ENCODE measurements around the gene ZBTB3. TPM values are rescaled to one million over a fixed set of nuclear protein-coding genes. Genes with fewer than 3 reads are reported as not detected.
A peak's percentile ranks its signal among the peaks of the same experiment; 100 is the strongest.
"Not testable (repeated sequence)": the region's sequence is repeated elsewhere in the genome, so short reads cannot be mapped to it uniquely, and the experiment has no call there.

Gene ZBTB3
- total RNA-seq, 1 donor from 2014 or later: 11.2 TPM

DNA sequence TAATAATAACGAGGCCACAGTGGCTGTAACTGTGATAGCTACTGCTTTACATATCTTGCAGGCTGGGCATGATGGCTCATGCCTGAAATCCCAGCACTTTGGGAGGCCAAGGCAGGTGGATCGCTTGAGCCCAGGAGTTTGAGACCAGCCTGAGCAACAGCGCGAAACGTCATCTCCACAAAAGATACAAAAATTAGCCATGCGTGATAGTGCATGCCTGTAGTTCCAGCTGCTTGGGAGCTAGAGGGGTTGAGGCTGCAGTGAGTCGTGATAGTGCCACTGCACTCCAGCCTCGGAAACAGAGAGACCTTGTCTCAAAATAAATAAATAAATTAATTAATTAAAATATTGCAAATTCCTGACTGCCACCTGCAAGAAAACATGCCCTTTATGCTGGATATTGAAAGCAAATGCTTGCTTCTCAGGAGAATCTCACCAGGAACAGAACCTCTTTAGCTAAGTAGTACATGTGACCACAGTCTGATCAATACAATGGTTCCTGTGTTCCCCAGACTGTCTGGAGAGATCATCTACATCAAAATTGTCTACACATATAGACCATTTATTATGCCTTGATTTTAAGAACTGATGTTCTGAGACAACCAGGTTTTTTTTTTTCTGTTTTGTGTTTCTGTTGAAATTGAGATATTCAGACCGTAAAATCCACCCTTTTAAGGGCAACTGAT lies 6.3 kb downstream of the ZBTB3 start:
- Histone ChIP-seq H3K36me3 (ENCODE audit: insufficient read depth, low read length) (no peaks in the 10 kb centered on the region), H3K4me1 (ENCODE audit: insufficient read depth, low read length) (no peaks in the 10 kb centered on the region), H3K9me3 (ENCODE audit: insufficient read depth, low read depth, low read length) (no peaks in the 10 kb centered on the region), H4K20me1 (ENCODE audit: insufficient read depth, low read length) (no peaks in the 10 kb centered on the region), H3K9ac (ENCODE audit: low read length) (no peak overlapping the region), H3K4me3 (ENCODE audit: insufficient read depth, low read depth, low read length) (no peak overlapping the region), H3K27me3 (ENCODE audit: insufficient read depth, low read length) (no peaks in the 10 kb centered on the region), H3K79me2 (ENCODE audit: insufficient read depth, low read length) (peaks cover 9% of the 10 kb centered on the region), H3K4me2 (ENCODE audit: low read length) (no peak overlapping the region), H3K27ac (ENCODE audit: low read depth, low read length) (no peak overlapping the region), H2AFZ (ENCODE audit: low read depth, low read length) (no peak overlapping the region)
- Mint-ChIP-seq H3K4me1 (ENCODE audit: low read depth, unreplicated experiment) (peaks cover 7% of the 10 kb centered on the region), H3K36me3 (ENCODE audit: low read depth, unreplicated experiment) (no peaks in the 10 kb centered on the region), H3K27ac (ENCODE audit: unreplicated experiment) (no peak overlapping the region), H3K27me3 (ENCODE audit: low read depth, unreplicated experiment) (no peaks in the 10 kb centered on the region), H3K4me3 (ENCODE audit: unreplicated experiment) (peak overlapping the region; percentile 30), H3K9me3 (ENCODE audit: unreplicated experiment) (no peaks in the 10 kb centered on the region)
- DNase-seq (ENCODE audit: low read depth) (no peak), FAIRE-seq (no peak)
- no peak for TF ChIP-seq EZH2 (IDR thresholded peaks at IDR 0.05; ENCODE audit: insufficient read depth, low read length)
- TF ChIP-seq, protein P1, sequence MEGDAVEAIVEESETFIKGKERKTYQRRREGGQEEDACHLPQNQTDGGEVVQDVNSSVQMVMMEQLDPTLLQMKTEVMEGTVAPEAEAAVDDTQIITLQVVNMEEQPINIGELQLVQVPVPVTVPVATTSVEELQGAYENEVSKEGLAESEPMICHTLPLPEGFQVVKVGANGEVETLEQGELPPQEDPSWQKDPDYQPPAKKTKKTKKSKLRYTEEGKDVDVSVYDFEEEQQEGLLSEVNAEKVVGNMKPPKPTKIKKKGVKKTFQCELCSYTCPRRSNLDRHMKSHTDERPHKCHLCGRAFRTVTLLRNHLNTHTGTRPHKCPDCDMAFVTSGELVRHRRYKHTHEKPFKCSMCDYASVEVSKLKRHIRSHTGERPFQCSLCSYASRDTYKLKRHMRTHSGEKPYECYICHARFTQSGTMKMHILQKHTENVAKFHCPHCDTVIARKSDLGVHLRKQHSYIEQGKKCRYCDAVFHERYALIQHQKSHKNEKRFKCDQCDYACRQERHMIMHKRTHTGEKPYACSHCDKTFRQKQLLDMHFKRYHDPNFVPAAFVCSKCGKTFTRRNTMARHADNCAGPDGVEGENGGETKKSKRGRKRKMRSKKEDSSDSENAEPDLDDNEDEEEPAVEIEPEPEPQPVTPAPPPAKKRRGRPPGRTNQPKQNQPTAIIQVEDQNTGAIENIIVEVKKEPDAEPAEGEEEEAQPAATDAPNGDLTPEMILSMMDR (IDR thresholded peaks at IDR 0.05; ENCODE audit: insufficient read depth, low read depth, low read length): no peak

DNA sequence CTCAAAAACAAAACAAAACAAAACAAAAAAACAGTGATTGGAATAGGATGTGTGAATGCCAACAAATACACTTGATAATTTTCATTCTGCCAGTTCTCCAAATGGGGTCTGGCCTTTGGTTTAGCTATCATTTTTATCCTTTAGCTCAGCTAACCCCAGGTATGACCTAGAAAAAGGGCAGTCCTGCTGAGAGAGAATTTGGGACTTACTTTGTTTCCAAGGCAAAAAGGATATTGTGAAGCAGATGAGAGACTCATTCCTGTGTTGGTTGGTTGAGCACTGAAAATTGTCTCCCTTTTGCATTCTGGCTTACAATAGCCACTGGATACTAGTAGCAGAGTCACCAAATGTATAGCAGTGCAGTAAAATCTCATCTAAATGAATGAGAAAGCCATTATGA lies 16.8 kb downstream of the ZBTB3 start:
- TF ChIP-seq EZH2 (IDR thresholded peaks at IDR 0.05; ENCODE audit: insufficient read depth, low read length): no peak
- TF ChIP-seq, protein P1 (IDR thresholded peaks at IDR 0.05; ENCODE audit: insufficient read depth, low read depth, low read length): no peak
- H3K9ac ChIP-seq (ENCODE audit: low read length): no peak overlapping the region
- peaks cover 4% of the 10 kb centered on the region for H3K4me1 Mint-ChIP-seq (ENCODE audit: low read depth, unreplicated experiment)
- no peaks in the 10 kb centered on the region for H3K27me3 ChIP-seq (ENCODE audit: insufficient read depth, low read length)
- H3K4me1 ChIP-seq (ENCODE audit: insufficient read depth, low read length): no peaks in the 10 kb centered on the region
- H3K4me2 ChIP-seq (ENCODE audit: low read length): no peak overlapping the region
- H3K27ac ChIP-seq (ENCODE audit: low read depth, low read length): no peak overlapping the region
- peaks cover 25% of the 10 kb centered on the region for H3K36me3 ChIP-seq (ENCODE audit: insufficient read depth, low read length)
- H3K27me3 Mint-ChIP-seq (ENCODE audit: low read depth, unreplicated experiment): no peaks in the 10 kb centered on the region
- H2AFZ ChIP-seq (ENCODE audit: low read depth, low read length): no peak overlapping the region
- peaks cover 26% of the 10 kb centered on the region for H3K79me2 ChIP-seq (ENCODE audit: insufficient read depth, low read length)
- no peak overlapping the region for H3K4me3 ChIP-seq (ENCODE audit: insufficient read depth, low read depth, low read length)
- peaks cover 14% of the 10 kb centered on the region for H4K20me1 ChIP-seq (ENCODE audit: insufficient read depth, low read length)
- no peaks in the 10 kb centered on the region for H3K9me3 Mint-ChIP-seq (ENCODE audit: unreplicated experiment)
- H3K4me3 Mint-ChIP-seq (ENCODE audit: unreplicated experiment): no peak overlapping the region
- no peak overlapping the region for H3K27ac Mint-ChIP-seq (ENCODE audit: unreplicated experiment)
- FAIRE-seq (no peak), DNase-seq (ENCODE audit: low read depth) (no peak)
- H3K36me3 Mint-ChIP-seq (ENCODE audit: low read depth, unreplicated experiment): peaks cover 14% of the 10 kb centered on the region
- no peaks in the 10 kb centered on the region for H3K9me3 ChIP-seq (ENCODE audit: insufficient read depth, low read depth, low read length)

DNA sequence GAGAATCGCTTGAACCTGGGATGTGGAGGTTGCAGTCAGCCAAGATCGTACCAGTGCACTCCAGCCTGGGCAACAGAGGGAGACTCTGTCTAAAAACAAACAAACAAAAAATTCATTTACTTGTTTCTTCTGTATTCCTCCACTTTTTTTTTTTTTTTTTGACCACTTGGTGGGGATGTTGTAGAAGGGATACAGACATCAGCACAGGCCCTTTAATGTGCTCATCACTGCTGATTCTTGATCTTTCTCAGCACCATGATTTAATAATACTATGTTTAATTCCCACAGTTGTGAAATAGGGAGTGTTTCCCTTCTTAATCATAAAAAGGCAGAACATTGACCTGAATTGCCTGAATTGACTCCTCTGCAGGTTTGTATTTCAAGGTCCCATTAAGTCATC lies 21.1 kb downstream of the ZBTB3 start:
- no peak overlapping the region for H3K4me2 ChIP-seq (ENCODE audit: low read length)
- H3K27me3 ChIP-seq (ENCODE audit: insufficient read depth, low read length): no peaks in the 10 kb centered on the region
- TF ChIP-seq EZH2 (IDR thresholded peaks at IDR 0.05; ENCODE audit: insufficient read depth, low read length): no peak
- TF ChIP-seq, protein P1 (IDR thresholded peaks at IDR 0.05; ENCODE audit: insufficient read depth, low read depth, low read length): no peak
- H3K27me3 Mint-ChIP-seq (ENCODE audit: low read depth, unreplicated experiment): no peaks in the 10 kb centered on the region
- no peak overlapping the region for H3K27ac ChIP-seq (ENCODE audit: low read depth, low read length)
- H3K9me3 ChIP-seq (ENCODE audit: insufficient read depth, low read depth, low read length): no peaks in the 10 kb centered on the region
- H3K4me1 Mint-ChIP-seq (ENCODE audit: low read depth, unreplicated experiment): peaks cover 9% of the 10 kb centered on the region
- no peak overlapping the region for H3K4me3 Mint-ChIP-seq (ENCODE audit: unreplicated experiment)
- no peaks in the 10 kb centered on the region for H3K9me3 Mint-ChIP-seq (ENCODE audit: unreplicated experiment)
- peaks cover 21% of the 10 kb centered on the region for H4K20me1 ChIP-seq (ENCODE audit: insufficient read depth, low read length)
- H3K36me3 ChIP-seq (ENCODE audit: insufficient read depth, low read length): peaks cover 15% of the 10 kb centered on the region
- no peak for FAIRE-seq
- peaks cover 5% of the 10 kb centered on the region for H3K36me3 Mint-ChIP-seq (ENCODE audit: low read depth, unreplicated experiment)
- no peak overlapping the region for H2AFZ ChIP-seq (ENCODE audit: low read depth, low read length)
- H3K27ac Mint-ChIP-seq (ENCODE audit: unreplicated experiment): no peak overlapping the region
- no peak overlapping the region for H3K4me3 ChIP-seq (ENCODE audit: insufficient read depth, low read depth, low read length)
- no peak for DNase-seq (ENCODE audit: low read depth)
- H3K79me2 ChIP-seq (ENCODE audit: insufficient read depth, low read length): peaks cover 63% of the 10 kb centered on the region
- H3K9ac ChIP-seq (ENCODE audit: low read length): no peak overlapping the region
- no peaks in the 10 kb centered on the region for H3K4me1 ChIP-seq (ENCODE audit: insufficient read depth, low read length)

DNA sequence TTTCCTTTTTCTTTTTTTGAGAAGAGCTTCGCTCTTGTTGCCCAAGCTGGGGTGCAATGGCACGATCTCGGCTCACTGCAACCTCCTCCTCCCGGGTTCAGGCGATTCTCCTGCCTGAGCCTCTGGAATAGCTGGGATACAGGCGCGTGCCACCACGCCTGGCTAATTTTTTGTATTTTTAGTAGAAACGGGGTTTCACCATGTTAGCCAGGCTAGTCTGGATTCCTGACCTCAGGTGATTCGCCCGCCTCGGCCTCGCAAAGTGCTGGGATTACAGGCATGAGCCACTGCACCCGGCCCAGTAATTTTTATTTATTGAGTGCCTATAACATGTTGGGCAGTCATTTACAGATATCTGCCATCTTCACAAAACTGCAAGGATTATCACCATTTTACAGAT lies 23.9 kb downstream of the ZBTB3 start:
- H3K27ac ChIP-seq (ENCODE audit: low read depth, low read length); H3K27ac Mint-ChIP-seq (ENCODE audit: unreplicated experiment); H3K27me3 Mint-ChIP-seq (ENCODE audit: low read depth, unreplicated experiment); H3K4me1 Mint-ChIP-seq (ENCODE audit: low read depth, unreplicated experiment); H3K36me3 ChIP-seq (ENCODE audit: insufficient read depth, low read length); H3K36me3 Mint-ChIP-seq (ENCODE audit: low read depth, unreplicated experiment); H3K27me3 ChIP-seq (ENCODE audit: insufficient read depth, low read length); H3K9me3 ChIP-seq (ENCODE audit: insufficient read depth, low read depth, low read length); H3K9me3 Mint-ChIP-seq (ENCODE audit: unreplicated experiment); H2AFZ ChIP-seq (ENCODE audit: low read depth, low read length); H3K4me1 ChIP-seq (ENCODE audit: insufficient read depth, low read length); FAIRE-seq; DNase-seq (ENCODE audit: low read depth): not testable (repeated sequence)
- H3K9ac ChIP-seq (ENCODE audit: low read length): peak overlapping the region; percentile 93
- H3K4me3 ChIP-seq (ENCODE audit: insufficient read depth, low read depth, low read length): peak overlapping the region; percentile 90
- peak overlapping the region; percentile 93 for H3K4me3 Mint-ChIP-seq (ENCODE audit: unreplicated experiment)
- peaks cover 75% of the 10 kb centered on the region for H3K79me2 ChIP-seq (ENCODE audit: insufficient read depth, low read length)
- H3K4me2 ChIP-seq (ENCODE audit: low read length): peak overlapping the region; percentile 98
- peaks cover 35% of the 10 kb centered on the region for H4K20me1 ChIP-seq (ENCODE audit: insufficient read depth, low read length)
